GM18858 (cell line): Measurements from ENCODE around the gene MPV17.
"Not testable (repeated sequence)": the region's sequence is repeated elsewhere in the genome, so short reads cannot be mapped to it uniquely, and the experiment has no call there.

Experiments
- ATAC-seq: cut with Tn5 transposase; IDR thresholded peaks from one replicate; pipeline ENCODE4 v1.9.1; 2021; ENCODE audit not compliant: unreplicated experiment

MPV17 gene

GRCh38 chr2:27300606-27301005, 22.3 kb downstream of the MPV17 start:
- ATAC-seq: not testable (repeated sequence)

GRCh38 chr2:27298391-27299080, 24.4 kb downstream of the MPV17 start:
- no peak for ATAC-seq

- no peak for ATAC-seq
Measured at GRCh38 chr2:27297195-27297594, 25.7 kb downstream of the MPV17 start.

GRCh38 chr2:27296481-27296880, 26.4 kb downstream of the MPV17 start:
- no peak for ATAC-seq

GRCh38 chr2:27294928-27295327, 28.0 kb downstream of the MPV17 start:
- ATAC-seq: no peak

GRCh38 chr2:27291865-27292264, 31.0 kb downstream of the MPV17 start:
- no peak for ATAC-seq

- no peak for ATAC-seq
Measured at GRCh38 chr2:27290549-27290948, 32.3 kb downstream of the MPV17 start.

- no peak for ATAC-seq
Measured at GRCh38 chr2:27288610-27289009, 34.3 kb downstream of the MPV17 start.

- no peak for ATAC-seq
Measured at GRCh38 chr2:27285481-27285880, 37.4 kb downstream of the MPV17 start.

GRCh38 chr2:27284996-27285395, 37.9 kb downstream of the MPV17 start:
- ATAC-seq: no peak

- ATAC-seq: no peak
Measured at GRCh38 chr2:27282892-27283291, 40.0 kb downstream of the MPV17 start.

GRCh38 chr2:27281855-27282559, 40.9 kb downstream of the MPV17 start, which contains the start of gene TRIM54:
TRIM54 (plus strand) TSS chr2:27282429; CDS start chr2:27282732, 303 bp downstream.
- no peak for ATAC-seq

- ATAC-seq: no peak
Measured at GRCh38 chr2:27281442-27281841, 41.5 kb downstream of the MPV17 start.

GRCh38 chr2:27280826-27281225, 42.1 kb downstream of the MPV17 start:
- ATAC-seq: no peak

- no peak for ATAC-seq
Measured at GRCh38 chr2:27278010-27278409, 44.9 kb downstream of the MPV17 start.

- ATAC-seq: no peak
Measured at GRCh38 chr2:27275211-27276150, 47.4 kb downstream of the MPV17 start, which contains the start of gene DNAJC5G. DNAJC5G (plus strand) TSS chr2:27275433; CDS start chr2:27276729, 1,296 bp downstream.

- not testable (repeated sequence) for ATAC-seq
Measured at GRCh38 chr2:27272537-27273522, 50.1 kb downstream of the MPV17 start.

- no peak for ATAC-seq
Measured at GRCh38 chr2:27271631-27272340, 51.1 kb downstream of the MPV17 start.

- ATAC-seq: no peak
Measured at GRCh38 chr2:27270670-27271069, 52.2 kb downstream of the MPV17 start.
